GM13976 (cell line): ENCODE results near the gene INAFM2.

Experiments used
- DNase-seq: peaks from one replicate; pipeline ENCODE4 v3.0.0; 2012; ENCODE audit warnings: low spot score
- in situ Hi-C: fragments of 300-500 bp; cut with MboI; formaldehyde crosslinking; loops from one replicate; pipeline ENCODE4 v1.12.0; 2022; ENCODE audit warnings: low sequenced_read_pairs, mixed read lengths, inconsistent platforms; ENCODE audit not compliant: unreplicated experiment
- TF ChIP-seq, protein P1 (sequence below): IDR thresholded peaks from 2 replicates; pipeline ENCODE4 v1.5.1; 2012; ENCODE audit warnings: borderline replicate concordance, mild to moderate bottlenecking; ENCODE audit not compliant: insufficient read depth; ENCODE audit errors: extremely low read depth, missing control alignments, control extremely low read depth

Gene INAFM2

DNA sequence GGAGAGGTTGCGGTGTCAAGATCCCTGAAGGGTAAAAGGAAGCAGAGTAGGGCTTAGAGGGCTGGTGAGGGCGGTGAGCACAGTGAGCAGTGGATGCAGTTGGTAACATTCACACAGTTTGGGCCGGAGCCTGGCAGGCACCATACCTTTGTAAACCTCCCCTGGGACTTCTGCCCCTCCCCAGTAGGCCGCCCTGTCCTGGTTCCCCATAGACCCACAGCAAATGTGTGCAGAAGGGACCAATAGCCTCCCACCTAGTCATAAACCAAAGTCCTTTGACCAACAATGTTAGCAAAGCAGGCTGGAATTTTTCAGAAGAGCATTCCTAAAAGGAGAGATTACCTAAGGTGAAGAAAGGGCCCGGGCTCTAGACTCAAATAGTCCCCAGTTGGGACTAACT lies 25.7 kb downstream of the INAFM2 start:
- in situ Hi-C loops: loop anchor here (5.0 kb wide), 1 partner anchor 73 kb away; no protein-coding TSS in a partner anchor
- TF ChIP-seq, protein P1, sequence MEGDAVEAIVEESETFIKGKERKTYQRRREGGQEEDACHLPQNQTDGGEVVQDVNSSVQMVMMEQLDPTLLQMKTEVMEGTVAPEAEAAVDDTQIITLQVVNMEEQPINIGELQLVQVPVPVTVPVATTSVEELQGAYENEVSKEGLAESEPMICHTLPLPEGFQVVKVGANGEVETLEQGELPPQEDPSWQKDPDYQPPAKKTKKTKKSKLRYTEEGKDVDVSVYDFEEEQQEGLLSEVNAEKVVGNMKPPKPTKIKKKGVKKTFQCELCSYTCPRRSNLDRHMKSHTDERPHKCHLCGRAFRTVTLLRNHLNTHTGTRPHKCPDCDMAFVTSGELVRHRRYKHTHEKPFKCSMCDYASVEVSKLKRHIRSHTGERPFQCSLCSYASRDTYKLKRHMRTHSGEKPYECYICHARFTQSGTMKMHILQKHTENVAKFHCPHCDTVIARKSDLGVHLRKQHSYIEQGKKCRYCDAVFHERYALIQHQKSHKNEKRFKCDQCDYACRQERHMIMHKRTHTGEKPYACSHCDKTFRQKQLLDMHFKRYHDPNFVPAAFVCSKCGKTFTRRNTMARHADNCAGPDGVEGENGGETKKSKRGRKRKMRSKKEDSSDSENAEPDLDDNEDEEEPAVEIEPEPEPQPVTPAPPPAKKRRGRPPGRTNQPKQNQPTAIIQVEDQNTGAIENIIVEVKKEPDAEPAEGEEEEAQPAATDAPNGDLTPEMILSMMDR: no peak
- DNase-seq: no peak

DNA sequence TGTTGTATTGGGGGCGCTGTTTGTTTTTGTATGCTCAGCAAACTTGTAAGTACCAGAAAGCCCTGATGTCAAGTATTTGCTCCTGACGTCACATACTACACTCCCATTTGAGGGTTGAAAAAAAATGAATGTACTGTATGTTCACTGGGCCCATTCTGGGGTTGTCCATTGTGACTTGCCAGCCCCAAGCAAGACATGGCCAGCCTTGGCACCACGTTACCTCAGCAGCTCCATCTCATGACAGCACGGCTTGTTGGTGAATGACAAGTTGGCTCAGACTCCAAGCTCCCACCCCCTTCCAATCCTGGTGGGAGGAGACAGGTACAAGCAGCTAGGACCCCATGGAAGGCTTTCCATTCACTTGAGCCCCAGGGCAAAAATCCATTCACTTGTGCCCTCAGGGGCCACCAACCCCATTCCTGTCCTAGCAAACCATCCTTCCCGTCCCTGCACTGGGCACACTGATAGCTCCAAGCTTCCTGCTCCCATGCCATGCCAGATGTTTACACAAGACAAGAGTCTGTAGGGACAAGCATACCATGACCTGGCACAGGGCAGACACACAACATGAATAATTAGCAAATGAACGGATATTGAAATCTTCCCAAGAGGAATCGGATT lies 28.9 kb downstream of the INAFM2 start:
- no peak for DNase-seq
- TF ChIP-seq, protein P1: no peak
- in situ Hi-C loops: no loop called here

DNA sequence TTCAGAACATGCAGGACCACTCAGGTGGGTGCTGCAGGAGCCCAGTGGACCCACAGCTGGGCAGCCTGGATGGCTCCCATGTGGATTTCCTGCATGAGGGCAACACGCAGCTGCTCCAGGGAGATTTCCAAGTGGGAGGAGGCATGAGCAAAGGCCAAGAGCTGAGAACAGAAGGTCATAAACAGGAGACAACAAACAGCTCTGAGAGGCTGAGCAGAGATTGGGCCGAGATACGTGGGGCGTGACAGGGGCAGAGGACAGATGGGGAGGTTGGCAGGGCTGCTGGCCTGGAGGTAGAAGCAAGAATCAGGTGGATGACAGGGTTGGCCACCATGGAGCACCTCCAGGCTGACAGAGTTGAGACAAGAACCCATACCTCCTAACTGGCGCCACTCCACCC lies 30.2 kb downstream of the INAFM2 start:
- TF ChIP-seq, protein P1: no peak
- in situ Hi-C loops: no loop called here
- no peak for DNase-seq

DNA sequence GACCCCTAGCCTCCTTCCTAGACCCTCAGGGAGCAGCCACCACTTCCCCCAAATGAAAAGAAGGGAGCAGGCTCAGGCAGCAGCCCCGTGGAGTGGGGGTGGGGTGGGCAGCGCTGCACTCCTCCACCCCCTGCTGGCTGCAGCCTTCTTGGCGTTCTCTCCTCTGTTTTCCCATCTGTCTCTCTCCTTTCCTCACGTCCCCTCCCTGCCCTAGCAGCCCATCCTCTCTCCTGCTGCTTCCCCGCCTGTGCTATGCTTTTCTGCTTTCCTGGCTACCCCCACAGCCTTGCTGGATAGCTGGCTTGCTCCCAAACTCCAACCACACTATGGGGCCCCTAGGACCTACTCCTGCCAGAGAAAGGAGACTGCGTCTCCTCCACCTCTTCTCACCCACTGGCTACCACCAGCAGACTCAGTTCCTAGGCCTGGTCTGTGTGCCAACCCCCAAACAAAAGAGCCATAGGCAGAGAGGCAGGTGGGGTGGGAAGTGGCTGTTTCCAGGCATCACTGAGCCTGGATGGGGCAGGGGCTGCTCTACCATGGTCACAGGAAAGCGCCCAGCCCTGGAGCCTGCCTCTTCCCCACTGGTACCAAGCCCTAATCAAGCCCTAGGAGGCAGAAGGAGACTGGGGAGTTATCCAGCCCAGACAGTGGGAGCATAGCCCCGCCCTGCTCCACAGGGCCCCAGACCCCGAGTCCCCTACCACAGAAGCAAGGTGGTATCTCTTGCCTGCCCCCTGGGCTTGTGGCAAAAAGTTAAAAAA lies 31.1 kb downstream of the INAFM2 start:
- DNase-seq: no peak
- TF ChIP-seq, protein P1: peak; percentile 5
- in situ Hi-C loops: no loop called here

DNA sequence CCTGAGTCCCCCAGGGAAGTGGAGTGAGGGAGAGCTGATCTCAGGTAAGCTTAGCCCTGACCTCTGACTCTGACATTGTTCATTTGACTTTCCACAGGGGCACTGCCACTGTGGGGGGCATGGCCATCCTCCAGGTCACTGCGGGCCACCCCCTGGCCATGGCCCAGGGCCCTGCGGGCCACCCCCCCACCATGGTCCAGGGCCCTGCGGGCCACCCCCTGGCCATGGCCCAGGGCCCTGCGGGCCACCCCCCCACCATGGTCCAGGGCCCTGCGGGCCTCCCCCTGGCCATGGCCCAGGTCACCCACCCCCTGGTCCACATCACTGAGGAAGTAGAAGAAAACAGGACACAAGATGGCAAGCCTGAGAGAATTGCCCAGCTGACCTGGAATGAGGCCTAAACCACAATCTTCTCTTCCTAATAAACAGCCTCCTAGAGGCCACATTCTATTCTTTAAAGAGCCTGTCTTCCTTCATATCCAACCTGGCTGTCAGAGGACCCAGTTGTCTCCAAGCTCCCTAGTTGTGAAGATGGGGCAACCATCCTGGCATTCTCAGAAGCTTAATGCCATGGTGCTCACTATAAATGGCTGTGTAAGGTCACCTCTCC lies 32.6 kb downstream of the INAFM2 start:
- in situ Hi-C loops: no loop called here
- DNase-seq: no peak
- TF ChIP-seq, protein P1: no peak

DNA sequence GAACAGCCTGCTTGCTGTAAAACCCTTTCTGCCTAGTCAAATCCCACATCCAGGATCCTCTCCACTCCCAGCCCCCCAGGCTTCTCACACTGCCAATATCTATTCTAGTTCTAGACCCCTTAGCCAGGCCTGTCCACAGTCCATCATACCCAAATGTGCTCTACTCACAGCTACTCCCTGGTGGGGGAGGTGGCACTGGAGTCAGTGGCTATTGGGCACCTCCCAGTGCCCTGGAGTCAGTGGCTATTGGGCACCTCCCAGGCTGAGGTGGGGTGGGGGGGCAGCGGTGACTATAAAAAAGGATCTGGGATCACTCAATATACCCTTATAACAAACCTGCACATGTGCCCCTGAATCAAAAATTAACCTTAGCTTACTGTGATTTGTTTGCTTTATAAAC lies 33.8 kb downstream of the INAFM2 start:
- DNase-seq: no peak
- in situ Hi-C loops: no loop called here
- TF ChIP-seq, protein P1: no peak
